AG04450 (cell line): ENCODE data around the gene KCNMA1. TPM values are rescaled to one million over a fixed set of nuclear protein-coding genes. Genes with fewer than 3 reads are reported as not detected.

Experiments
- CTCF ChIA-PET: fragments of 300-600, 350-600 bp; formaldehyde crosslinking; extraction: SDS; loops from one replicate; lab custom pipeline; 2022; ENCODE audit warnings: antibody characterized with exemption, inconsistent platforms; lab: Charles Lee
- POLR2A ChIA-PET: fragments of 350-600 bp; formaldehyde crosslinking; extraction: SDS; loops from one replicate; lab custom pipeline; 2021; ENCODE audit warnings: antibody characterized with exemption, inconsistent platforms; lab: Yijun Ruan, JAX
- DNase-seq: peaks from one replicate; pipeline ENCODE4 v3.0.0-alpha.2; 2011; ENCODE audit warnings: low read depth, low spot score
- H3K27ac ChIP-seq: one replicate; pipeline ENCODE4 v1.5.1; 2012; ENCODE audit warnings: low read depth, low read length, control low read depth
- H3K27me3 ChIP-seq: one replicate; pipeline ENCODE4 v1.6.0; 2012; ENCODE audit warnings: low read length; ENCODE audit not compliant: control insufficient read depth, insufficient read depth
- H3K4me3 ChIP-seq: 2 replicates; pipeline ENCODE4 v1.5.1; 2011; ENCODE audit warnings: mild to moderate bottlenecking, low read depth, low read length, control low read depth
- H3K9me3 ChIP-seq: 2 replicates; pipeline ENCODE4 v1.5.1; 2012; ENCODE audit warnings: low read length; ENCODE audit not compliant: control insufficient read depth, insufficient read depth
- polyA plus RNA-seq: library from polyadenylated mRNA; depleted of rRNA; stranded (reverse); fragments of >200 nt; gene quantifications from 2 replicates; pipeline ENCODE4 v1.2.3, GENCODE V29; 2011
- TF ChIP-seq, protein P1 (sequence below): IDR thresholded peaks from 2 replicates; pipeline ENCODE4 v1.5.1; 2011; ENCODE audit warnings: low read depth, low read length, control low read depth, inconsistent platforms

Gene KCNMA1
- polyA plus RNA-seq, 1 experiment, result 58.8 TPM

DNA sequence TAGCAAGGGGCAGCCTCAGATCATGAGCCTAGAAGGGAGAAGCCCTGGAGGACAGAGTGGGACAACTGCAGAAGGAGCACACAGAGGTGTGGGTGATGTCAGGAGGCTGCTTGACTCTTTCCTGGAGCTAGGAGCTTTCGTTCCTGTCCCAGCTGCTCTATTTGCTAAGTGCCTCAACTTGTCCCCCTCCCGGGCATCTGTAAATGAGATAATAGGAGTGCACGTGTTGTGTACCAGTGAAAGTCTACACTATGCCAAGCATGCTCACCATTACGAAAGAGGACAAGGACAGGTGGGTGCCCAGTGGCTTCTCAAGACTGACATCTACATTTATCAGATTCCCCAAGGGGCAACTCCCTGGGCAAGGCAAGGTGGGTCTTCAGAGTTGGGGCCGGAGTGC is 162.7 kb downstream of the KCNMA1 start:
- DNase-seq, result no peak
- H3K27ac ChIP-seq, result no peak overlapping the region
- TF ChIP-seq, protein P1, sequence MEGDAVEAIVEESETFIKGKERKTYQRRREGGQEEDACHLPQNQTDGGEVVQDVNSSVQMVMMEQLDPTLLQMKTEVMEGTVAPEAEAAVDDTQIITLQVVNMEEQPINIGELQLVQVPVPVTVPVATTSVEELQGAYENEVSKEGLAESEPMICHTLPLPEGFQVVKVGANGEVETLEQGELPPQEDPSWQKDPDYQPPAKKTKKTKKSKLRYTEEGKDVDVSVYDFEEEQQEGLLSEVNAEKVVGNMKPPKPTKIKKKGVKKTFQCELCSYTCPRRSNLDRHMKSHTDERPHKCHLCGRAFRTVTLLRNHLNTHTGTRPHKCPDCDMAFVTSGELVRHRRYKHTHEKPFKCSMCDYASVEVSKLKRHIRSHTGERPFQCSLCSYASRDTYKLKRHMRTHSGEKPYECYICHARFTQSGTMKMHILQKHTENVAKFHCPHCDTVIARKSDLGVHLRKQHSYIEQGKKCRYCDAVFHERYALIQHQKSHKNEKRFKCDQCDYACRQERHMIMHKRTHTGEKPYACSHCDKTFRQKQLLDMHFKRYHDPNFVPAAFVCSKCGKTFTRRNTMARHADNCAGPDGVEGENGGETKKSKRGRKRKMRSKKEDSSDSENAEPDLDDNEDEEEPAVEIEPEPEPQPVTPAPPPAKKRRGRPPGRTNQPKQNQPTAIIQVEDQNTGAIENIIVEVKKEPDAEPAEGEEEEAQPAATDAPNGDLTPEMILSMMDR, result no peak
- no peaks in the 10 kb centered on the region for H3K27me3 ChIP-seq
- ChIA-PET CTCF (no interaction called here), POLR2A (no interaction called here)
- H3K4me3 ChIP-seq, result no peak overlapping the region
- no peaks in the 10 kb centered on the region for H3K9me3 ChIP-seq

DNA sequence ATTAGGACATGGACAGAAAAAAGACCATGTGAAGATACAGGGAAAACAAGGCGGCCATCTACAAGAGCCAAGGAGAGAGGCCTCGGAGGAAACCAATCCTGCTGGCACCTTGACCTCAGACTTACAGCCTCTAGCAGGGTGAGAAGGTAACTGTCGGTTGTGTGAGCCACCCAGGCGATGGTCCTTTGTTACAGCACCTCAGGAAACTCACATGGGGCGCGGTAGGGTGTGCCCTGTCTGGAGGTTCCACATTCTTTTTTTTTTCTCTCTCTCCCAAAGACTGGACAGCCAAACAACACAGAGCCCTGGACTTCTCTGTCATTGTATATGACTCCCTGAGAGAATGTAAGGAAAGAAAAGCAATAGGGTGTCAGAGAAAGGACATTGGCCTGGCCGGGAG is 163.2 kb downstream of the KCNMA1 start:
- POLR2A ChIA-PET, result no interaction called here
- no peak for DNase-seq
- no peaks in the 10 kb centered on the region for H3K27me3 ChIP-seq
- no peaks in the 10 kb centered on the region for H3K9me3 ChIP-seq
- TF ChIP-seq, protein P1, result no peak
- CTCF ChIA-PET, result no interaction called here
- H3K4me3 ChIP-seq, result no peak overlapping the region
- H3K27ac ChIP-seq, result no peak overlapping the region

DNA sequence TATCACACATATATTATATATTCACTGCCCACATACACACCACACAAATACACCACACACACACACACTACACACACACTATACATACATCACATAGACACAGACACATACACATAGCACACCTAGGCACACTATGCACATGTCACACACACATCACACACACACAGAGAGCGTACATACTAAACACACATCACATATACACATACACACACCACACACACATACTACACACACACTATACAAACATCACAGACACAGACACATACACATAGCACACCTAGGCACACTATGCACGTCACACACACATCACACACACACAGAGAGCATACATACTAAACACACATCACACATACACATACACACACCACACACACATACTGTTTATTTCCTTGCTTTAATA is 165.5 kb downstream of the KCNMA1 start:
- no peak overlapping the region for H3K27ac ChIP-seq
- CTCF ChIA-PET, result interaction anchor here (1.1 kb wide), 1 partner anchor 307 kb away, joined by 3 read pairs; no protein-coding TSS in a partner anchor
- POLR2A ChIA-PET, result no interaction called here

DNA sequence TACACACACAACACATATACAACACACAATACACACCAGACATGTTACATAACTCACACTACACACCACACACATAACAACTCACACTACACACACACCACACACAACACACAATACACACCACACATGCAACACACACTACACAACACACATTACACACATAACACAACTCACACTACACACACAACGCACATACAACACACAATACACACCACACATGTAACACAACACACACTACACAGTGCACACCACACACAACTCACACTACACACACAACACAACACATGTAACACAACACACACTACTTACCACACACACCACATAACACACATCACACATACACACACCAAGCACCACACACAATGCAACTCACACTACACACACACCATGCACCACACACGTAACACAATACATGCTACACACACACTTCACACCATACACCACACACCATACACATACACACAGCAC is 166.5 kb downstream of the KCNMA1 start:
- ChIA-PET POLR2A (no interaction called here), CTCF (interaction anchor here (0.7 kb wide), 1 partner anchor 18 kb away, joined by 4 read pairs; no protein-coding TSS in a partner anchor)
- TF ChIP-seq, protein P1, result no peak
- no peaks in the 10 kb centered on the region for H3K27me3 ChIP-seq
- no peaks in the 10 kb centered on the region for H3K9me3 ChIP-seq
- H3K27ac ChIP-seq, result no peak overlapping the region
- DNase-seq, result no peak
- no peak overlapping the region for H3K4me3 ChIP-seq

More for the DNA sequence above, 165.5 kb downstream of the KCNMA1 start:
- no peak overlapping the region for H3K4me3 ChIP-seq
- no peak for DNase-seq
- no peaks in the 10 kb centered on the region for H3K27me3 ChIP-seq
- no peaks in the 10 kb centered on the region for H3K9me3 ChIP-seq
- TF ChIP-seq, protein P1, result no peak

DNA sequence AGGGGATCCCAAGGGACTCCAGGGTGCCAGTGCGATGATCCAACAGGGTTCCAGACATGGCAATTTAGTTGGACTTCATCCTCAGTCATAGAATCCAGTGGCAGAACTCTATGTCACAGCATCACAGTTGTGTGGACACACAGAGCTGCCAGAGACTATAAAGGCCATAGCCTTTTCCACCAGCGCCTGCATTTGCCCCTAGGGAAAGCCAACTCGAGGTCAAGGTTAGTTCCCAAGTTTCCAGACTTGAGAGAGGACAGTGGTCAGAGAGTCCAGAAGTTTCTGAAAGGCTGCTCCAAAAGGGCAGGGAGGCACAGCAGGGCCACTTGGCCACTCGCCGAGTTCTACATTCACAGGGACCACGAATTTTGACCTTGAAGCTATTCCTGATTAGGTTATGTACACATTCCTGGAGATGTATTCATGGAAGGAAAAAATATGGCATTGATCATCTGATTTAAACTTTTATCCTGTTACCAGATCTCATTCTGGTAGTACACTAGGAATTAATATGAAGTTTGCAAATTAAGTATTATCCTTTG is 170.1 kb downstream of the KCNMA1 start:
- Histone ChIP-seq H3K27ac (no peak overlapping the region), H3K4me3 (no peak overlapping the region), H3K27me3 (no peaks in the 10 kb centered on the region), H3K9me3 (no peaks in the 10 kb centered on the region)
- ChIA-PET CTCF (no interaction called here), POLR2A (no interaction called here)
- no peak for DNase-seq
- TF ChIP-seq, protein P1, result no peak
